ENCODE data around the gene USH2A.

- TF ChIP-seq FOXM1 (IDR thresholded peaks at IDR 0.05; ENCODE audit: low read depth) (no peak), PBX3 (IDR thresholded peaks at IDR 0.05) (no peak)
Observed at GRCh38 chr1:216430744-216431143, 7.5 kb upstream of the USH2A start.
